GM12878 (cell line): ENCODE measurements around the gene ASMTL. TPM values are rescaled to one million over a fixed set of nuclear protein-coding genes. Genes with fewer than 3 reads are reported as not detected.
A peak's percentile ranks its signal among the peaks of the same experiment; 100 is the strongest.

Source experiments
- ATAC-seq: fragments of 200-7000 bp; cut with Tn5 transposase; 3 replicates; pipeline ENCODE4 v1.9.1; 2020; ENCODE audit warnings: mild to moderate bottlenecking, moderate library complexity
- BruUV-seq: library from RNA; stranded (reverse); fragments of 400-500 nt; replicated peaks from 2 replicates; lab custom pipeline; 2021; lab: Mats Ljungman, UMichigan
- CTCF ChIA-PET: fragments of 300-600 bp; sonication (Branson Sonifier 250); formaldehyde crosslinking; extraction: SDS; loops from one replicate; lab custom pipeline; 2021; ENCODE audit warnings: inconsistent platforms; lab: Yijun Ruan, JAX
- POLR2A ChIA-PET: fragments of 350-600 bp; formaldehyde crosslinking; extraction: SDS; loops from one replicate; lab custom pipeline; 2021; ENCODE audit warnings: inconsistent platforms; lab: Charles Lee
- RAD21 ChIA-PET: fragments of 300-600 bp; sonication (Branson Sonifier 250); formaldehyde crosslinking; loops from one replicate; lab custom pipeline; 2023; ENCODE audit warnings: antibody characterized with exemption; ENCODE audit not compliant: unreplicated experiment; lab: Charles Lee
- SMC1A ChIA-PET: fragments of 300-600 bp; sonication (Branson Sonifier 250); formaldehyde crosslinking; loops from one replicate; lab custom pipeline; 2023; ENCODE audit not compliant: unreplicated experiment, uncharacterized antibody; lab: Charles Lee
- DNase-seq: peaks from one replicate; pipeline ENCODE4 v3.0.0-alpha.2; 2011; ENCODE audit warnings: low read depth, low spot score
- FAIRE-seq: peaks from 3 replicates; lab custom pipeline; 2011; peaks lifted over from hg19 to GRCh38; lab: Jason Lieb, UNC
- H2AFZ ChIP-seq: 2 replicates; pipeline ENCODE4 v1.6.0; 2011; ENCODE audit warnings: low read depth, low read length, control low read depth; ENCODE audit not compliant: control insufficient read depth
- H3K27ac ChIP-seq: 2 replicates; pipeline ENCODE4 v1.5.1; 2011; ENCODE audit warnings: control low read depth; ENCODE audit not compliant: control insufficient read depth, insufficient read depth
- H3K27me3 ChIP-seq, 2 experiments: replicated peaks in 1 of 2; 2 replicates each; pipeline versions ENCODE4 v1.6.0 to v1.6.1; 2011; ENCODE audit warnings: low read length in 1 of 2; ENCODE audit not compliant: control insufficient read depth in 2 of 2, insufficient read depth in 2 of 2
- H3K36me3 ChIP-seq, 2 experiments: 2 replicates each; pipeline ENCODE4 v1.5.1; 2011; ENCODE audit warnings: low read length in 1 of 2; ENCODE audit not compliant: control insufficient read depth in 2 of 2, insufficient read depth in 2 of 2
- H3K4me1 ChIP-seq: 2 replicates; pipeline ENCODE4 v1.6.1; 2011; ENCODE audit warnings: mild to moderate bottlenecking, low read length, moderate library complexity, mixed read lengths; ENCODE audit not compliant: control insufficient read depth, insufficient read depth
- H3K4me2 ChIP-seq: 2 replicates; pipeline ENCODE4 v1.6.0; 2011; ENCODE audit warnings: control low read depth; ENCODE audit not compliant: control insufficient read depth, insufficient read depth
- H3K4me3 ChIP-seq: fragments of 200-600 bp; sonication (generic); 2 replicates; pipeline ENCODE4 v1.5.1; 2016
- H3K79me2 ChIP-seq: 2 replicates; pipeline ENCODE4 v1.6.0; 2011; ENCODE audit warnings: low read length; ENCODE audit not compliant: control insufficient read depth, insufficient read depth
- H3K9ac ChIP-seq: 2 replicates; pipeline ENCODE4 v1.8.0; 2011; ENCODE audit warnings: low read length, control low read depth, mixed read lengths; ENCODE audit not compliant: control insufficient read depth, insufficient read depth
- H3K9me3 ChIP-seq: replicated peaks from 3 replicates; pipeline ENCODE4 v1.5.1; 2011; ENCODE audit warnings: mild to moderate bottlenecking, low read length; ENCODE audit not compliant: control insufficient read depth, insufficient read depth
- H4K20me1 ChIP-seq: 2 replicates; pipeline ENCODE4 v1.6.0; 2011; ENCODE audit not compliant: control insufficient read depth, insufficient read depth
- BHLHE40 ChIP-seq, 2 experiments: fragments of 450-650 bp in 1 of 2; IDR thresholded peaks; 2 replicates each; pipeline ENCODE4 v1.6.1; 2011 to 2017; ENCODE audit warnings: low read depth in 2 of 2, borderline replicate concordance in 1 of 2, improper control_type of control experiment in 1 of 2, low read length in 1 of 2, mild to moderate bottlenecking in 1 of 2
- ETV6 ChIP-seq, 2 experiments: fragments of 450-650 bp in 1 of 2; IDR thresholded peaks in 1 of 2; conservative IDR thresholded peaks in 1 of 2; 2 replicates each; pipeline ENCODE4 v1.6.1; 2014; ENCODE audit warnings: antibody characterized with exemption in 1 of 2, borderline replicate concordance in 1 of 2, low read depth in 1 of 2, mild to moderate bottlenecking in 1 of 2, moderate library complexity in 1 of 2
- MEF2A ChIP-seq: IDR thresholded peaks from 2 replicates; pipeline ENCODE4 v1.6.1; 2011; ENCODE audit warnings: low read depth, mild to moderate bottlenecking, low read length, moderate library complexity; ENCODE audit not compliant: insufficient read depth
- MTA2 ChIP-seq: fragments of 450-650 bp; IDR thresholded peaks from 2 replicates; pipeline ENCODE4 v1.6.1; 2016; ENCODE audit warnings: low read depth, mild to moderate bottlenecking, moderate library complexity
- MYC ChIP-seq: IDR thresholded peaks from 2 replicates; pipeline ENCODE4 v1.6.1; 2011; ENCODE audit warnings: mild to moderate bottlenecking, low read length, moderate library complexity, inconsistent platforms; ENCODE audit not compliant: insufficient read depth, insufficient replicate concordance, insufficient read length, severe bottlenecking
- NFYA ChIP-seq: IDR thresholded peaks from 2 replicates; pipeline ENCODE4 v1.6.1; 2011; ENCODE audit warnings: low read depth, mild to moderate bottlenecking, low read length, improper control_type of control experiment, borderline replicate concordance
- PML ChIP-seq: IDR thresholded peaks from 2 replicates; pipeline ENCODE4 v1.6.1; 2012; ENCODE audit warnings: low read length, inconsistent platforms
- SMARCA5 ChIP-seq: fragments of 450-650 bp; IDR thresholded peaks from 2 replicates; pipeline ENCODE4 v1.6.1; 2017; ENCODE audit warnings: mild to moderate bottlenecking
- WGBS: methylation state at CpG from one replicate; pipeline ENCODE4 v1.1.6; 2016; ENCODE audit warnings: low lambda C conversion rate; ENCODE audit not compliant: insufficient replicate concordance, insufficient coverage; ENCODE audit errors: missing lambda C conversion rate; 5-methylcytosine and 5-hydroxymethylcytosine counted together
- in situ Hi-C: fragments of 300-500 bp; cut with MboI; formaldehyde crosslinking; loops from 9 replicates; pipeline ENCODE4 v1.14.3; 2018; ENCODE audit warnings: mixed read lengths
- intact Hi-C: fragments of 100-400 bp; cut with micrococcal nuclease; formaldehyde crosslinking; loops from one replicate; pipeline ENCODE4 v1.14.2; 2022; ENCODE audit not compliant: unreplicated experiment
- polyA plus RNA-seq, 11 experiments: library from polyadenylated mRNA; depleted of rRNA in 4 of 11; unstranded in 6 of 11; stranded (reverse) in 5 of 11; fragments of >200 nt; fragmentation: Nextera tagmentation in 4 of 11; fragmentation: Illumina TruSeq in 1 of 11; extraction: Ambion mirVana in 4 of 11; extraction: Trizol in 1 of 11; gene quantifications; 1 replicate in 1 of 11; 2 replicates in 10 of 11; pipeline versions ENCODE4 v1.2.1 to v1.2.3, GENCODE V29; 2011 to 2016; ENCODE audit warnings: inconsistent platforms in 2 of 11, missing spikeins in 2 of 11, low read depth in 1 of 11
- total RNA-seq, 4 experiments: library from RNA; depleted of rRNA in 3 of 4; stranded (reverse); fragments of >200 nt in 3 of 4; fragmentation: Illumina TruSeq in 1 of 4; extraction: Trizol in 1 of 4; gene quantifications; 2 replicates each; pipeline versions ENCODE4 v1.2.1 to v1.2.3, GENCODE V29; 2013 to 2021
- TF ChIP-seq, protein P1 (sequence below): IDR thresholded peaks from 2 replicates; pipeline ENCODE4 v1.6.1; 2012; ENCODE audit warnings: low read depth, low read length, improper control_type of control experiment
- TF ChIP-seq, protein P2 (sequence below): IDR thresholded peaks from 2 replicates; pipeline ENCODE4 v1.6.1; 2011; ENCODE audit warnings: mild to moderate bottlenecking, low read depth, low read length, moderate library complexity; ENCODE audit not compliant: insufficient replicate concordance
- TF ChIP-seq, protein P3 (sequence below): IDR thresholded peaks from 2 replicates; pipeline ENCODE4 v1.6.1; 2012; ENCODE audit warnings: improper control_type of control experiment, low read depth, low read length; ENCODE audit not compliant: insufficient replicate concordance

The ASMTL gene
- total and polyA plus RNA-seq, 10 of the 15 experiments (the other 5 are each of a cell fraction or from before 2014, with no cell fraction given) = 1.6 to 51.9 (median 32.1) TPM

DNA sequence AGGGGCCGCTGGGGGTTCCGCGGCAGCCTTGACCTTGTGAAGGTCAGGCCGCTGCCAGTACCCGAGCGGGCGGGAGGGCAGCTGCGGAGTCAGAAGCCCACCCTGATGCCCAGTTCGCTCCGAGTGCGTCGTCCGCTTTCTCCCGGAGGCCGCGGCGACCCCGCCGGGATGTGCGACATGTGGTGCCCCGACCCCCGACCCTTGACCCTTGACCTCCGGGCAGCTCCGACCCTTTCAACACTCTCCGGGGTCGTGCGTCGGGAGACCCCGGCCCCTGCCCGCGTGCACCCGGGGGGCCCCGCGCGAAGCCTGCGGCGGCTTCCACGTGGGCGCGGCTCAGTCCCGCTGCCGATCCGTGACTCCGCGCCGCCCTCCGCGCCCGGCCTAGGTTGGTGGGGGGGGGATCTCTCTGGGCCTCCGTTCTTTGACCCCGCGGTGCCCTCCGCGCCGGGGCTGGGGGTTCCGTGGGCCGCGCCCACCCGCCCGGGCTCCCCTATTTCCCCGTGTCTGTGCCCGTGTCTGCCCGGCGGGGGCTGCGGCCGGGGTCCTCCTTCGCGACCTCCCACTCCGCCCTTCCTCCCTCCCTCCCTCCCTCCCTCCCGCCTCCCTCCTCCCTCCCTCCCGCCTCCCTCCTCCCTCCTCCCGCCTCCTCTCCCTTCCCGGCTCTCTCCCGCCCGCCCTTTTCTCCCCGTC, 60.2 kb downstream of the ASMTL start (continued):
- TF ChIP-seq MTA2 = peak; percentile 86
- TF ChIP-seq, protein P1, sequence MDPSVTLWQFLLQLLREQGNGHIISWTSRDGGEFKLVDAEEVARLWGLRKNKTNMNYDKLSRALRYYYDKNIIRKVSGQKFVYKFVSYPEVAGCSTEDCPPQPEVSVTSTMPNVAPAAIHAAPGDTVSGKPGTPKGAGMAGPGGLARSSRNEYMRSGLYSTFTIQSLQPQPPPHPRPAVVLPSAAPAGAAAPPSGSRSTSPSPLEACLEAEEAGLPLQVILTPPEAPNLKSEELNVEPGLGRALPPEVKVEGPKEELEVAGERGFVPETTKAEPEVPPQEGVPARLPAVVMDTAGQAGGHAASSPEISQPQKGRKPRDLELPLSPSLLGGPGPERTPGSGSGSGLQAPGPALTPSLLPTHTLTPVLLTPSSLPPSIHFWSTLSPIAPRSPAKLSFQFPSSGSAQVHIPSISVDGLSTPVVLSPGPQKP = no peak
- TF ChIP-seq, all 136 proteins: peak for 43

DNA sequence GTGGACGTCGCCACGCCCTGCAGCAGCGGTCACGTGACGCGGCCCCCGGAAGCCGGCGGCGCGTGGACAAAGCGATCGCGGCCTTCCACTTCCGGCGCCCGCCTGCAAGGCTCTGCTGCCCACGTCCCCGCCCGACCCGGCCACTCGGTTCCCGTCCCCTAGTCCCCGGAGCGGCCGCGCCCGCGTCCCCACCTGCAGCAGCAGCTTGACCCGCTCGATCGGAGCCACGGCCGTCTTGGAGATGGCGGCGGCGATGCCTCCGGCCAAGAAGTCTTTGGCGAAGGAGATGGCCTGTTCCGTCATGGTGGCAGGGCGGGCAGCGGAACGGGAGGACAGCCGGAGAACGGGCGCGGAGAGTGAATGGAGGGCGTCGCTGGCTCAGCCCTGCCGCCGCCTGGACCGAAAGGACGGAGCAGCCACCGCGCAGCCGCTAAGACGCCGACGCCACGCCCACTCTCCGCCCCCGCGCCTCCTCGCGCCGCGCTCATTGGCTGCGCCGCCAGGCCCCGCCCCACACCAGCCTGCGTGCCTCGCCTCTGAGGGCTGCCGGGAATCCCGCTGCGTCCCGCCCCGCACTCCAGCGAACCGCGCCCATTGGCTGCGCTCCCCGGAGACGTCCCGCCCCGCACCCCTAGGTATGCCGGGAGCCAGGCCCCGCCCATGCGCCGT, 60.9 kb downstream of the ASMTL start, which contains the start of gene SLC25A6:
SLC25A6 (minus strand) TSS at position 407 of the 669 bp plus-strand sequence; CDS start at position 303, 104 bp downstream.
- H2AFZ ChIP-seq = peak within 1 kb of the TSS; percentile 55
- FAIRE-seq = peak; percentile 98
- POLR2A ChIA-PET = no interaction called here
- RAD21 ChIA-PET = no interaction called here
- in situ Hi-C loops (no loop called here), intact Hi-C loops (loop anchor here (1.0 to 2.0 kb wide), 3 partner anchors 60 to 145 kb away; partner anchors contain the start of gene ASMTL)
- peaks cover 75% of the 10 kb centered on the region for H3K79me2 ChIP-seq
- H4K20me1 ChIP-seq = peaks cover 19% of the 10 kb centered on the region; the same call in 1 of the 2 replicates
- peak within 1 kb of the TSS; percentile 87 for H3K4me2 ChIP-seq
- peak within 1 kb of the TSS; percentile 99 for H3K9ac ChIP-seq
- H3K36me3 ChIP-seq = peaks cover 22 to 33% of the 10 kb centered on the region in 2 experiments; a peak in 3 of 4 replicates
- H3K27ac ChIP-seq = peak within 1 kb of the TSS; percentile 99
- SMC1A ChIA-PET = no interaction called here
- H3K27me3 ChIP-seq = no peaks in the 10 kb centered on the region
- peaks cover 10% of the 10 kb centered on the region for H3K4me1 ChIP-seq
- DNase-seq = peak; percentile 88
- H3K4me3 ChIP-seq = peak within 1 kb of the TSS; percentile 94
- CTCF ChIA-PET = no interaction called here
- BruUV-seq = no TSS peak
- WGBS = 1% methylated on average over 63 of the region's 90 CpGs
- no peaks in the 10 kb centered on the region for H3K9me3 ChIP-seq
- peak; percentile 95 for ATAC-seq
- TF ChIP-seq, protein P2, sequence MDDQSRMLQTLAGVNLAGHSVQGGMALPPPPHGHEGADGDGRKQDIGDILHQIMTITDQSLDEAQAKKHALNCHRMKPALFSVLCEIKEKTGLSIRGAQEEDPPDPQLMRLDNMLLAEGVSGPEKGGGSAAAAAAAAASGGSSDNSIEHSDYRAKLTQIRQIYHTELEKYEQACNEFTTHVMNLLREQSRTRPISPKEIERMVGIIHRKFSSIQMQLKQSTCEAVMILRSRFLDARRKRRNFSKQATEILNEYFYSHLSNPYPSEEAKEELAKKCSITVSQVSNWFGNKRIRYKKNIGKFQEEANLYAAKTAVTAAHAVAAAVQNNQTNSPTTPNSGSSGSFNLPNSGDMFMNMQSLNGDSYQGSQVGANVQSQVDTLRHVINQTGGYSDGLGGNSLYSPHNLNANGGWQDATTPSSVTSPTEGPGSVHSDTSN = no peak
- no peak for TF ChIP-seq MTA2
- peak; percentile 94 for TF ChIP-seq SMARCA5
- TF ChIP-seq PML = no peak
- TF ChIP-seq MYC = peak; percentile 75
- TF ChIP-seq, protein P3, sequence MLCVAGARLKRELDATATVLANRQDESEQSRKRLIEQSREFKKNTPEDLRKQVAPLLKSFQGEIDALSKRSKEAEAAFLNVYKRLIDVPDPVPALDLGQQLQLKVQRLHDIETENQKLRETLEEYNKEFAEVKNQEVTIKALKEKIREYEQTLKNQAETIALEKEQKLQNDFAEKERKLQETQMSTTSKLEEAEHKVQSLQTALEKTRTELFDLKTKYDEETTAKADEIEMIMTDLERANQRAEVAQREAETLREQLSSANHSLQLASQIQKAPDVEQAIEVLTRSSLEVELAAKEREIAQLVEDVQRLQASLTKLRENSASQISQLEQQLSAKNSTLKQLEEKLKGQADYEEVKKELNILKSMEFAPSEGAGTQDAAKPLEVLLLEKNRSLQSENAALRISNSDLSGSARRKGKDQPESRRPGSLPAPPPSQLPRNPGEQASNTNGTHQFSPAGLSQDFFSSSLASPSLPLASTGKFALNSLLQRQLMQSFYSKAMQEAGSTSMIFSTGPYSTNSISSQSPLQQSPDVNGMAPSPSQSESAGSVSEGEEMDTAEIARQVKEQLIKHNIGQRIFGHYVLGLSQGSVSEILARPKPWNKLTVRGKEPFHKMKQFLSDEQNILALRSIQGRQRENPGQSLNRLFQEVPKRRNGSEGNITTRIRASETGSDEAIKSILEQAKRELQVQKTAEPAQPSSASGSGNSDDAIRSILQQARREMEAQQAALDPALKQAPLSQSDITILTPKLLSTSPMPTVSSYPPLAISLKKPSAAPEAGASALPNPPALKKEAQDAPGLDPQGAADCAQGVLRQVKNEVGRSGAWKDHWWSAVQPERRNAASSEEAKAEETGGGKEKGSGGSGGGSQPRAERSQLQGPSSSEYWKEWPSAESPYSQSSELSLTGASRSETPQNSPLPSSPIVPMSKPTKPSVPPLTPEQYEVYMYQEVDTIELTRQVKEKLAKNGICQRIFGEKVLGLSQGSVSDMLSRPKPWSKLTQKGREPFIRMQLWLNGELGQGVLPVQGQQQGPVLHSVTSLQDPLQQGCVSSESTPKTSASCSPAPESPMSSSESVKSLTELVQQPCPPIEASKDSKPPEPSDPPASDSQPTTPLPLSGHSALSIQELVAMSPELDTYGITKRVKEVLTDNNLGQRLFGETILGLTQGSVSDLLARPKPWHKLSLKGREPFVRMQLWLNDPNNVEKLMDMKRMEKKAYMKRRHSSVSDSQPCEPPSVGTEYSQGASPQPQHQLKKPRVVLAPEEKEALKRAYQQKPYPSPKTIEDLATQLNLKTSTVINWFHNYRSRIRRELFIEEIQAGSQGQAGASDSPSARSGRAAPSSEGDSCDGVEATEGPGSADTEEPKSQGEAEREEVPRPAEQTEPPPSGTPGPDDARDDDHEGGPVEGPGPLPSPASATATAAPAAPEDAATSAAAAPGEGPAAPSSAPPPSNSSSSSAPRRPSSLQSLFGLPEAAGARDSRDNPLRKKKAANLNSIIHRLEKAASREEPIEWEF = no peak
- peak; percentile 91 to 99 for TF ChIP-seq BHLHE40 (IDR thresholded peaks at IDR 0.05; ENCODE audit: borderline replicate concordance in 1 of 2, low read depth in 2 of 2, low read length in 1 of 2)
- no peak for TF ChIP-seq NFYA
- no peak for TF ChIP-seq MEF2A
- TF ChIP-seq ETV6 (conservative IDR thresholded peaks at IDR 0.05 in 1 of 2, IDR thresholded peaks at IDR 0.05 in 1 of 2; ENCODE audit: borderline replicate concordance in 1 of 2, low read depth in 1 of 2) = 0 out of 4 replicates have a peak, but pooled peaks of 1 of the 2 experiments have one; percentile 15
